Measurements from ENCODE around the gene MATCAP1.
A peak's percentile ranks its signal among the peaks of the same experiment; 100 is the strongest.

Gene MATCAP1

DNA sequence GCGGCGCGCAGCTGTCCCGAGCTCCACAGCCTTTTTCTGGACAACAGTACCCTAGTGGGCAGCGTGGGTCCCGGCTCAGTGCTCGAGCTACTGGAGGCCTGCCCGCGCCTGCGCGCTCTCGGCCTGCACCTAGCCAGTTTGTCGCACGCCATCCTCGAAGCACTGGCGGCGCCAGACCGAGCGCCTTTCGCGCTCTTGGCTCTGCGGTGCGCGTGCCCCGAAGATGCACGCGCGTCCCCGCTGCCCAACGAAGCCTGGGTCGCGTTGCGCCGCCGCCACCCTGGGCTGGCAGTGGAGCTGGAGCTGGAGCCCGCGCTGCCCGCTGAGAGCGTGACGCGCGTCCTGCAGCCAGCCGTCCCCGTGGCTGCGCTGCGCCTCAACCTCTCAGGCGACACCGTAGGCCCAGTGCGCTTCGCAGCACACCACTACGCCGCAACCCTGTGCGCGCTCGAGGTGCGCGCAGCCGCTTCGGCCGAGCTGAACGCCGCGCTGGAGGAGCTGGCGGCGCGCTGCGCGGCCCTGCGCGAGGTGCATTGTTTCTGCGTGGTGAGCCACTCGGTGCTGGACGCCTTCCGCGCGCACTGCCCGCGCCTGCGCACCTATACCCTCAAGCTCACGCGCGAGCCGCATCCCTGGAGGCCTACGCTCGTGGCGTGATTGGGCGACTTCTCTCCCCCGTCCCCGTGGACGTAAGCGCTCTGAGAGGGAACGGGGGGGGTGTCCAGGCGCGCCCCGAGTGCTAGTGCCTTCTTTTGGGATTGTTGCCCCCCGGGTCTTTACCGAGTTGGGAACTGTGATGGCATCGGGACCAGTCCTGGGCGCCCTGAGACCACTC, 20.4 kb downstream of the MATCAP1 start:
- TF ChIP-seq EZH2phosphoT487 (IDR thresholded peaks at IDR 0.05; ENCODE audit: low read length) (no peak), EZH2 (optimal IDR thresholded peaks at IDR 0.05; ENCODE audit: low read depth, low read length) (no peak), CTCF (IDR thresholded peaks at IDR 0.05; ENCODE audit: low read length) (no peak)
- H4K20me1 ChIP-seq (ENCODE audit: insufficient read depth, low read length), result no peaks in the 10 kb centered on the region
- peaks cover 15% of the 10 kb centered on the region for H3F3A ChIP-seq (ENCODE audit: insufficient read depth, low read length)
- H3K9me3 ChIP-seq (replicated peaks; ENCODE audit: insufficient read depth, low read length), result no peaks in the 10 kb centered on the region
- H3K79me2 ChIP-seq (ENCODE audit: low read length), result peaks cover 7% of the 10 kb centered on the region
- peak overlapping the region; percentile 91 for H3K4me2 ChIP-seq (ENCODE audit: low read depth, low read length)
- peak overlapping the region; percentile 49 for H3K4me3 ChIP-seq (ENCODE audit: low read length)
- no peaks in the 10 kb centered on the region for H3K9me2 ChIP-seq (replicated peaks; ENCODE audit: insufficient read depth, low read length)
- DNase-seq, result no peak
- H3K27ac ChIP-seq (ENCODE audit: low read length), result no peak overlapping the region
- no peaks in the 10 kb centered on the region for H3K27me3 ChIP-seq (replicated peaks; ENCODE audit: insufficient read depth, low read length)
- peaks cover 24% of the 10 kb centered on the region for H3K4me1 ChIP-seq (ENCODE audit: low read length)
- no peak overlapping the region for H2AFZ ChIP-seq (ENCODE audit: low read length)
- H3K36me3 ChIP-seq (replicated peaks; ENCODE audit: insufficient read depth, low read length), result no peaks in the 10 kb centered on the region
- H3K9ac ChIP-seq (ENCODE audit: low read length), result no peak overlapping the region; the same call in 1 of the 2 replicates

GRCh38 chr16:67162506-67163163, 21.1 kb downstream of the MATCAP1 start:
- H3K79me2 ChIP-seq (ENCODE audit: low read length), result peaks cover 10% of the 10 kb centered on the region
- H3K4me3 ChIP-seq (ENCODE audit: low read length), result no peak overlapping the region
- DNase-seq, result no peak
- H4K20me1 ChIP-seq (ENCODE audit: insufficient read depth, low read length), result no peaks in the 10 kb centered on the region
- no peak overlapping the region for H3K27ac ChIP-seq (ENCODE audit: low read length)
- no peak overlapping the region for H3K9ac ChIP-seq (ENCODE audit: low read length)
- H3K4me1 ChIP-seq (ENCODE audit: low read length), result peaks cover 31% of the 10 kb centered on the region
- H3F3A ChIP-seq (ENCODE audit: insufficient read depth, low read length), result peaks cover 22% of the 10 kb centered on the region
- H3K4me2 ChIP-seq (ENCODE audit: low read depth, low read length), result no peak overlapping the region
- no peak for TF ChIP-seq EZH2 (optimal IDR thresholded peaks at IDR 0.05; ENCODE audit: low read depth, low read length)
- no peak for TF ChIP-seq EZH2phosphoT487 (IDR thresholded peaks at IDR 0.05; ENCODE audit: low read length)
- no peak for TF ChIP-seq CTCF (IDR thresholded peaks at IDR 0.05; ENCODE audit: low read length)
- H3K27me3 ChIP-seq (replicated peaks; ENCODE audit: insufficient read depth, low read length), result no peaks in the 10 kb centered on the region
- no peak overlapping the region for H2AFZ ChIP-seq (ENCODE audit: low read length)
- H3K36me3 ChIP-seq (replicated peaks; ENCODE audit: insufficient read depth, low read length), result no peaks in the 10 kb centered on the region
- no peaks in the 10 kb centered on the region for H3K9me3 ChIP-seq (replicated peaks; ENCODE audit: insufficient read depth, low read length)
- no peaks in the 10 kb centered on the region for H3K9me2 ChIP-seq (replicated peaks; ENCODE audit: insufficient read depth, low read length)

GRCh38 chr16:67161595-67162058, 22.1 kb downstream of the MATCAP1 start:
- Histone ChIP-seq H3K79me2 (ENCODE audit: low read length) (peaks cover 11% of the 10 kb centered on the region), H3K9me3 (replicated peaks; ENCODE audit: insufficient read depth, low read length) (no peaks in the 10 kb centered on the region), H3K4me2 (ENCODE audit: low read depth, low read length) (peak overlapping the region; percentile 68; the same call in 1 of the 2 replicates), H3F3A (ENCODE audit: insufficient read depth, low read length) (peaks cover 23% of the 10 kb centered on the region), H3K36me3 (replicated peaks; ENCODE audit: insufficient read depth, low read length) (no peaks in the 10 kb centered on the region), H3K27me3 (replicated peaks; ENCODE audit: insufficient read depth, low read length) (no peaks in the 10 kb centered on the region), H3K4me3 (ENCODE audit: low read length) (no peak overlapping the region; the same call in 1 of the 2 replicates), H3K9me2 (replicated peaks; ENCODE audit: insufficient read depth, low read length) (no peaks in the 10 kb centered on the region), H4K20me1 (ENCODE audit: insufficient read depth, low read length) (no peaks in the 10 kb centered on the region), H3K4me1 (ENCODE audit: low read length) (peaks cover 25% of the 10 kb centered on the region), H3K9ac (ENCODE audit: low read length) (peak overlapping the region; percentile 30; the same call in 1 of the 2 replicates), H2AFZ (ENCODE audit: low read length) (no peak overlapping the region), H3K27ac (ENCODE audit: low read length) (no peak overlapping the region)
- no peak for DNase-seq
- no peak for TF ChIP-seq EZH2 (optimal IDR thresholded peaks at IDR 0.05; ENCODE audit: low read depth, low read length)
- TF ChIP-seq CTCF (IDR thresholded peaks at IDR 0.05; ENCODE audit: low read length), result no peak
- no peak for TF ChIP-seq EZH2phosphoT487 (IDR thresholded peaks at IDR 0.05; ENCODE audit: low read length)

Data from MM.1S (cell line).